HEK293 (cell line): Measurements from ENCODE around the gene STOML1.

Experiments
- CTCF ChIA-PET: fragments of 350-600 bp; formaldehyde crosslinking; extraction: SDS; loops from one replicate; lab custom pipeline; 2021; ENCODE audit warnings: antibody characterized with exemption; lab: Yijun Ruan, JAX
- POLR2A ChIA-PET: fragments of 300-600 bp; formaldehyde crosslinking; extraction: SDS; loops from one replicate; lab custom pipeline; 2020; ENCODE audit warnings: antibody characterized with exemption, inconsistent platforms; lab: Yijun Ruan, JAX
- H3K27ac ChIP-seq: fragments of 200-500 bp; sonication (Bioruptor generic); 2 replicates; pipeline ENCODE4 v1.5.1; 2014; ENCODE audit warnings: low read depth, low read length, control low read depth, inconsistent platforms; ENCODE audit errors: extremely low read depth
- H3K36me3 ChIP-seq, 2 experiments: fragments of 200-500 bp in 1 of 2; sonication (Bioruptor generic) in 1 of 2; 1 replicate in 1 of 2; 2 replicates in 1 of 2; pipeline ENCODE4 v1.5.1; 2014 to 2017; ENCODE audit warnings: inconsistent platforms in 2 of 2, low read length in 2 of 2; ENCODE audit not compliant: control insufficient read depth in 2 of 2, insufficient read depth in 1 of 2
- H3K4me1 ChIP-seq: fragments of 200-500 bp; sonication (Bioruptor generic); 2 replicates; pipeline ENCODE4 v1.5.1; 2014; ENCODE audit warnings: mild to moderate bottlenecking, low read length, inconsistent platforms; ENCODE audit not compliant: control insufficient read depth, insufficient read depth
- H3K4me3 ChIP-seq: 2 replicates; pipeline ENCODE4 v1.5.1; 2011; ENCODE audit warnings: low read depth, mild to moderate bottlenecking, control low read depth, low read length, moderate library complexity
- H3K9me3 ChIP-seq: fragments of 200-500 bp; sonication (Bioruptor generic); 2 replicates; pipeline ENCODE4 v1.5.1; 2014; ENCODE audit warnings: low read depth, low read length, inconsistent platforms; ENCODE audit not compliant: control insufficient read depth, insufficient read depth
- BCL11A ChIP-seq: fragments of 450-650 bp; formaldehyde crosslinking; IDR thresholded peaks from 2 replicates; pipeline ENCODE4 v1.5.1; 2016; ENCODE audit warnings: low read depth, missing biosample characterization, missing genetic modification characterization
- GLIS1 ChIP-seq: fragments of 450-650 bp; formaldehyde crosslinking; IDR thresholded peaks from 2 replicates; pipeline ENCODE4 v1.5.1; 2016; ENCODE audit warnings: missing biosample characterization, missing genetic modification characterization
- KLF9 ChIP-seq: fragments of 450-650 bp; formaldehyde crosslinking; IDR thresholded peaks from 2 replicates; pipeline ENCODE4 v1.5.1; 2016; ENCODE audit warnings: missing biosample characterization, missing genetic modification characterization, low read depth
- RBAK ChIP-seq: fragments of 450-650 bp; formaldehyde crosslinking; IDR thresholded peaks from 2 replicates; pipeline ENCODE4 v1.5.1; 2016; ENCODE audit warnings: missing biosample characterization, missing genetic modification characterization
- SALL2 ChIP-seq: fragments of 450-650 bp; formaldehyde crosslinking; IDR thresholded peaks from 2 replicates; pipeline ENCODE4 v1.5.0; 2017; ENCODE audit warnings: missing biosample characterization, mild to moderate bottlenecking, missing genetic modification characterization, borderline replicate concordance
- YY1 ChIP-seq: fragments of 450-650 bp; formaldehyde crosslinking; IDR thresholded peaks from 2 replicates; pipeline ENCODE4 v1.5.1; 2018; ENCODE audit warnings: missing biosample characterization, missing genetic modification characterization
- ZNF10 ChIP-seq: fragments of 450-650 bp; formaldehyde crosslinking; IDR thresholded peaks from 2 replicates; pipeline ENCODE4 v1.5.1; 2017; ENCODE audit warnings: missing biosample characterization, missing genetic modification characterization
- ZNF133 ChIP-seq: fragments of 450-650 bp; formaldehyde crosslinking; IDR thresholded peaks from 2 replicates; pipeline ENCODE4 v1.5.1; 2016; ENCODE audit warnings: missing biosample characterization, missing genetic modification characterization
- ZNF138 ChIP-seq: fragments of 450-650 bp; formaldehyde crosslinking; IDR thresholded peaks from 2 replicates; pipeline ENCODE4 v1.5.1; 2016; ENCODE audit warnings: missing biosample characterization, missing genetic modification characterization, borderline replicate concordance
- ZNF146 ChIP-seq: fragments of 450-650 bp; formaldehyde crosslinking; IDR thresholded peaks from 2 replicates; pipeline ENCODE4 v1.5.1; 2016; ENCODE audit warnings: missing biosample characterization, missing genetic modification characterization
- ZNF2 ChIP-seq: fragments of 450-650 bp; formaldehyde crosslinking; IDR thresholded peaks from 2 replicates; pipeline ENCODE4 v1.5.1; 2016; ENCODE audit warnings: missing biosample characterization, missing genetic modification characterization
- ZNF202 ChIP-seq: fragments of 450-650 bp; formaldehyde crosslinking; IDR thresholded peaks from 2 replicates; pipeline ENCODE4 v1.5.1; 2016; ENCODE audit warnings: missing biosample characterization, missing genetic modification characterization, borderline replicate concordance
- ZNF214 ChIP-seq: fragments of 450-650 bp; formaldehyde crosslinking; IDR thresholded peaks from 2 replicates; pipeline ENCODE4 v1.5.1; 2017; ENCODE audit warnings: missing biosample characterization, mild to moderate bottlenecking, missing genetic modification characterization, borderline replicate concordance
- ZNF354C ChIP-seq: fragments of 450-650 bp; formaldehyde crosslinking; IDR thresholded peaks from 2 replicates; pipeline ENCODE4 v1.5.1; 2016; ENCODE audit warnings: missing biosample characterization, missing genetic modification characterization, low read depth, borderline replicate concordance
- ZNF404 ChIP-seq: fragments of 450-650 bp; formaldehyde crosslinking; IDR thresholded peaks from 2 replicates; pipeline ENCODE4 v1.5.1; 2017; ENCODE audit warnings: missing biosample characterization, missing genetic modification characterization
- ZNF548 ChIP-seq: fragments of 450-650 bp; formaldehyde crosslinking; IDR thresholded peaks from 2 replicates; pipeline ENCODE4 v1.5.1; 2016; ENCODE audit warnings: missing biosample characterization, missing genetic modification characterization
- ZNF560 ChIP-seq: fragments of 450-650 bp; formaldehyde crosslinking; IDR thresholded peaks from 2 replicates; pipeline ENCODE4 v1.5.1; 2017; ENCODE audit warnings: missing biosample characterization, missing genetic modification characterization, borderline replicate concordance
- ZNF571 ChIP-seq: fragments of 450-650 bp; formaldehyde crosslinking; IDR thresholded peaks from 2 replicates; pipeline ENCODE4 v1.5.0; 2017; ENCODE audit warnings: missing biosample characterization, missing genetic modification characterization
- ZNF585B ChIP-seq: fragments of 450-650 bp; formaldehyde crosslinking; IDR thresholded peaks from 2 replicates; pipeline ENCODE4 v1.5.1; 2016; ENCODE audit warnings: missing biosample characterization, missing genetic modification characterization
- ZNF76 ChIP-seq: fragments of 450-650 bp; formaldehyde crosslinking; IDR thresholded peaks from 2 replicates; pipeline ENCODE4; 2016; ENCODE audit warnings: low read depth, missing biosample characterization, missing genetic modification characterization, borderline replicate concordance
- TF ChIP-seq, protein P1 (sequence below): fragments of 450-650 bp; formaldehyde crosslinking; IDR thresholded peaks from 2 replicates; pipeline ENCODE4 v1.5.1; 2016; ENCODE audit warnings: missing biosample characterization, missing genetic modification characterization
- TF ChIP-seq, protein P2 (sequence below): fragments of 450-650 bp; formaldehyde crosslinking; IDR thresholded peaks from 2 replicates; pipeline ENCODE4 v1.5.1; 2016; ENCODE audit warnings: missing biosample characterization, missing genetic modification characterization
- TF ChIP-seq, protein P3 (sequence below): fragments of 450-650 bp; formaldehyde crosslinking; IDR thresholded peaks from 2 replicates; pipeline ENCODE4 v1.5.1; 2017; ENCODE audit warnings: missing biosample characterization, missing genetic modification characterization
- TF ChIP-seq, protein P4 (sequence below): fragments of 450-650 bp; formaldehyde crosslinking; optimal IDR thresholded peaks from 2 replicates; pipeline ENCODE3; 2016; ENCODE audit warnings: missing biosample characterization, mild to moderate bottlenecking, missing genetic modification characterization
- TF ChIP-seq, protein P5 (sequence below): fragments of 450-650 bp; formaldehyde crosslinking; IDR thresholded peaks from 2 replicates; pipeline ENCODE4 v1.5.1; 2016; ENCODE audit warnings: missing biosample characterization, missing genetic modification characterization

STOML1 gene

DNA sequence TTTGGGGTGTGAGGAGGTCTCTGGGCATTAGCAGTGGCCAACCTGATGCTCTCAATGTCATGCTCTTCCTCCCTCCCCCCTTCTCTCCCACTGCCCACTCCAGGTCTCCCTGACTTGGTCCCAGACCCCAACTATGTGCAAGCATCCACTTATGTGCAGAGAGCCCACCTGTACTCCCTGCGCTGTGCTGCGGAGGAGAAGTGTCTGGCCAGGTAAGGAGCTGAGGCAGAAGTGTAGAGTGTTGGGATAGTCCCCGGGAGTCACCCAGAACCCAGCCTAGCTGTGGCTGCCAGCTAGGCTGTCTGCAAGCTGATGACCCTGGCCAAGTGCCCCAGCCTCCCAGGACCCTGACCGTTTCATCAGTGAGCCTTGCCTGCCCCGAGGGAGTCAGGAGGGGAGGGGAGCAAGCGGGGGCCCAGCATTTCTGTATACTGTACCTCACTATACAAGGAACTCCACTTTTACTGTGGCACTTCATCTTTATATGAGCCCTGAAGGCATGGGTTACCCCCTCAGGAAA is 49.3 kb downstream of the STOML1 start (continued):
- TF ChIP-seq ZNF214 (tag by site-specific recombination) = no peak
- TF ChIP-seq, protein P1, sequence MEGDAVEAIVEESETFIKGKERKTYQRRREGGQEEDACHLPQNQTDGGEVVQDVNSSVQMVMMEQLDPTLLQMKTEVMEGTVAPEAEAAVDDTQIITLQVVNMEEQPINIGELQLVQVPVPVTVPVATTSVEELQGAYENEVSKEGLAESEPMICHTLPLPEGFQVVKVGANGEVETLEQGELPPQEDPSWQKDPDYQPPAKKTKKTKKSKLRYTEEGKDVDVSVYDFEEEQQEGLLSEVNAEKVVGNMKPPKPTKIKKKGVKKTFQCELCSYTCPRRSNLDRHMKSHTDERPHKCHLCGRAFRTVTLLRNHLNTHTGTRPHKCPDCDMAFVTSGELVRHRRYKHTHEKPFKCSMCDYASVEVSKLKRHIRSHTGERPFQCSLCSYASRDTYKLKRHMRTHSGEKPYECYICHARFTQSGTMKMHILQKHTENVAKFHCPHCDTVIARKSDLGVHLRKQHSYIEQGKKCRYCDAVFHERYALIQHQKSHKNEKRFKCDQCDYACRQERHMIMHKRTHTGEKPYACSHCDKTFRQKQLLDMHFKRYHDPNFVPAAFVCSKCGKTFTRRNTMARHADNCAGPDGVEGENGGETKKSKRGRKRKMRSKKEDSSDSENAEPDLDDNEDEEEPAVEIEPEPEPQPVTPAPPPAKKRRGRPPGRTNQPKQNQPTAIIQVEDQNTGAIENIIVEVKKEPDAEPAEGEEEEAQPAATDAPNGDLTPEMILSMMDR (tag by site-specific recombination) = no peak
- TF ChIP-seq, protein P2, sequence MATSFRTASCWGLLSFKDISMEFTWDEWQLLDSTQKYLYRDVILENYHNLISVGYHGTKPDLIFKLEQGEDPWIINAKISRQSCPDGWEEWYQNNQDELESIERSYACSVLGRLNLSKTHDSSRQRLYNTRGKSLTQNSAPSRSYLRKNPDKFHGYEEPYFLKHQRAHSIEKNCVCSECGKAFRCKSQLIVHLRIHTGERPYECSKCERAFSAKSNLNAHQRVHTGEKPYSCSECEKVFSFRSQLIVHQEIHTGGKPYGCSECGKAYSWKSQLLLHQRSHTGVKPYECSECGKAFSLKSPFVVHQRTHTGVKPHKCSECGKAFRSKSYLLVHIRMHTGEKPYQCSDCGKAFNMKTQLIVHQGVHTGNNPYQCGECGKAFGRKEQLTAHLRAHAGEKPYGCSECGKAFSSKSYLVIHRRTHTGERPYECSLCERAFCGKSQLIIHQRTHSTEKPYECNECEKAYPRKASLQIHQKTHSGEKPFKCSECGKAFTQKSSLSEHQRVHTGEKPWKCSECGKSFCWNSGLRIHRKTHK (tag by site-specific recombination) = no peak

DNA sequence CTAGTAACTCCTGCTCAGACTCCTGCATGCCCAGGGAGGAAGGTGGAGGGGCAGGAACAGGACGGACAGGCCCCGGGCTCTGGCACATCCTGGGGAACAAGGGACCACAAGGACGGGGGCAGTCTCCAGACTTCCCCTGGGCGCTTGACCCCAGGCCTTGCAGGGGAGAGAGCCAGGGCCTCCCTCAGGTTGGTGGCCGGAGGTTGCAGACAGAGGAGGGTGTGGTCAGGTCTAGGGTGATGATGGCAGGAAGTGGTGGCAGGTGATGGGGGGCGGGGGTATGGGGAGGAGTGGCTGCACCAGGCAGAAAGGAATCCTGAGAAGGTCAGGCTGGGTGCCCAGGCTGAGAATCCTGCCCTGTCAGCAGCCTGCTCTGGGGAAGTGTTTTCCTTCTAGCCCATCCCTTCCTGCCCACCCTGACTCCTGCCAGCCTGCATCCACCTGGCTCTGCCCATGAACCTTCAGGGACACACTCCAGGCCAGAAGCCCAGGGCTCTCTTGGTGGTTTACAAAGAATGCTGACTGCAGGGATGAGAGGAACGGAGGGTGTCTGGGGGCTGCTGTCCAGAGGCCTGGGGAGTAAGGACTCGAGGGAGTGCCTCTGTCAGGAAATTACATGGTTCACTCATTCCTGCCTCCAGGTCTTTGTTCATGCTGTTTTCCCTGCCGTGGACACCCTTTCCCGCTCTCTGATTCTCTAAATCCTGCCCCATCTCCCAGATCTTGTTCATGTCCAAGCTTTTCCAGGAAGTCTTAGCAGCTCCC is 50.0 kb downstream of the STOML1 start:
- no peak for TF ChIP-seq ZNF146 (tag by site-specific recombination)
- TF ChIP-seq ZNF10 (tag by site-specific recombination) = no peak
- TF ChIP-seq ZNF571 = no peak
- no peak for TF ChIP-seq ZNF2
- no peak for TF ChIP-seq ZNF354C (tag by site-specific recombination)
- TF ChIP-seq, protein P3, sequence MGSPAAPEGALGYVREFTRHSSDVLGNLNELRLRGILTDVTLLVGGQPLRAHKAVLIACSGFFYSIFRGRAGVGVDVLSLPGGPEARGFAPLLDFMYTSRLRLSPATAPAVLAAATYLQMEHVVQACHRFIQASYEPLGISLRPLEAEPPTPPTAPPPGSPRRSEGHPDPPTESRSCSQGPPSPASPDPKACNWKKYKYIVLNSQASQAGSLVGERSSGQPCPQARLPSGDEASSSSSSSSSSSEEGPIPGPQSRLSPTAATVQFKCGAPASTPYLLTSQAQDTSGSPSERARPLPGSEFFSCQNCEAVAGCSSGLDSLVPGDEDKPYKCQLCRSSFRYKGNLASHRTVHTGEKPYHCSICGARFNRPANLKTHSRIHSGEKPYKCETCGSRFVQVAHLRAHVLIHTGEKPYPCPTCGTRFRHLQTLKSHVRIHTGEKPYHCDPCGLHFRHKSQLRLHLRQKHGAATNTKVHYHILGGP (tag by site-specific recombination) = no peak
- TF ChIP-seq KLF9 = no peak
- no peak for TF ChIP-seq ZNF76 (tag by site-specific recombination)
- no peak for TF ChIP-seq BCL11A (tag by site-specific recombination)
- TF ChIP-seq ZNF404 (tag by site-specific recombination) = no peak
- TF ChIP-seq ZNF202 = no peak
- no peak for TF ChIP-seq ZNF138
- no peak for TF ChIP-seq ZNF560 (tag by site-specific recombination)
- TF ChIP-seq, all 188 proteins: peak for 0
- H3K9me3 ChIP-seq = no peaks in the 10 kb centered on the region
- CTCF ChIA-PET = interaction anchor here (0.6 to 6.1 kb wide), 13 partner anchors 9 to 352 kb away, joined by 3 to 39 read pairs (median 7); no protein-coding TSS in a partner anchor
- no peak overlapping the region for H3K27ac ChIP-seq
- POLR2A ChIA-PET = interaction anchor here (1.2 to 2.0 kb wide), 4 partner anchors 9 to 52 kb away, joined by 4 to 17 read pairs (median 7); partner anchors contain the start of genes LOXL1 and PML
- no peaks in the 10 kb centered on the region for H3K36me3 ChIP-seq
- peaks cover 3% of the 10 kb centered on the region; the same call in 1 of the 2 replicates for H3K4me1 ChIP-seq
- no peak overlapping the region for H3K4me3 ChIP-seq

DNA sequence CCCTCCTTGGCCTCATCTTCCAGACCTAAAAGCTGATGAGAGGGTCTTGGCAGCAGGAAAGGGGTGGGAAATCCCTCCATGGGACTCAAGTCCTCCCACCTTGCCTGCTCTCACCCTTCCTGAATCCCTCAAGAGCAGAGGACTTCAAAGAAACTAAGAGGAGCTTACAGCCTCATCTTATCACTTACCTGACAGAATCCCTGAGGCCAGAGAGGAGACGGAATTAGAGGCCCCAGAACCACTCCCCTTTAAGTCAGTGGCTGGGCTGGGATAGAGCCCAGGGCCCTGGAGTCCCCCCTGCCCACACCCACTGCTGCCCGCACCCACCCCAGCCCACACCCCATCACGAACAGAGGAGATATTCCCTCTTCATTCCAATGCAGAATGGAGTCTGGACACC is 50.6 kb downstream of the STOML1 start:
- Histone ChIP-seq H3K27ac (no peak overlapping the region), H3K4me1 (peaks cover 3% of the 10 kb centered on the region; the same call in 1 of the 2 replicates), H3K4me3 (no peak overlapping the region), H3K9me3 (no peaks in the 10 kb centered on the region), H3K36me3 (no peaks in the 10 kb centered on the region)
- CTCF ChIA-PET = interaction anchor here (0.6 to 6.1 kb wide), 10 partner anchors 10 to 352 kb away, joined by 3 to 39 read pairs (median 8); no protein-coding TSS in a partner anchor
- POLR2A ChIA-PET = interaction anchor here (1.2 to 2.0 kb wide), 4 partner anchors 10 to 53 kb away, joined by 4 to 17 read pairs (median 7); partner anchors contain the start of genes LOXL1 and PML
- TF ChIP-seq ZNF585B (tag by site-specific recombination) (no peak), YY1 (no peak), GLIS1 (tag by site-specific recombination) (no peak), RBAK (tag by site-specific recombination) (no peak), BCL11A (tag by site-specific recombination) (no peak), ZNF133 (no peak), SALL2 (tag by site-specific recombination) (no peak), ZNF548 (tag by site-specific recombination) (no peak)
- TF ChIP-seq, protein P4, sequence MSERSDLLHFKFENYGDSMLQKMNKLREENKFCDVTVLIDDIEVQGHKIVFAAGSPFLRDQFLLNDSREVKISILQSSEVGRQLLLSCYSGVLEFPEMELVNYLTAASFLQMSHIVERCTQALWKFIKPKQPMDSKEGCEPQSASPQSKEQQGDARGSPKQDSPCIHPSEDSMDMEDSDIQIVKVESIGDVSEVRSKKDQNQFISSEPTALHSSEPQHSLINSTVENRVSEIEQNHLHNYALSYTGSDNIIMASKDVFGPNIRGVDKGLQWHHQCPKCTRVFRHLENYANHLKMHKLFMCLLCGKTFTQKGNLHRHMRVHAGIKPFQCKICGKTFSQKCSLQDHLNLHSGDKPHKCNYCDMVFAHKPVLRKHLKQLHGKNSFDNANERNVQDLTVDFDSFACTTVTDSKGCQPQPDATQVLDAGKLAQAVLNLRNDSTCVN (tag by site-specific recombination) = no peak
- TF ChIP-seq, protein P5, sequence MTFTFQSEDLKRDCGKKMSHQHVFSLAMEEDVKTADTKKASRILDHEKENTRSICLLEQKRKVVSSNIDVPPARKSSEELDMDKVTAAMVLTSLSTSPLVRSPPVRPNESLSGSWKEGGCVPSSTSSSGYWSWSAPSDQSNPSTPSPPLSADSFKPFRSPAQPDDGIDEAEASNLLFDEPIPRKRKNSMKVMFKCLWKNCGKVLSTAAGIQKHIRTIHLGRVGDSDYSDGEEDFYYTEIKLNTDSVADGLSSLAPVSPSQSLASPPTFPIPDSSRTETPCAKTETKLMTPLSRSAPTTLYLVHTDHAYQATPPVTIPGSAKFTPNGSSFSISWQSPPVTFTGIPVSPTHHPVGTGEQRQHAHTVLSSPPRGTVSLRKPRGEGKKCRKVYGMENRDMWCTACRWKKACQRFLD = no peak
